ENCODE results near the gene UBE2D3. TPM values are rescaled to one million over a fixed set of nuclear protein-coding genes. Genes with fewer than 3 reads are reported as not detected.

UBE2D3 gene
- total RNA-seq, 1 experiment from 2014 or later = 351 TPM

- Mint-ChIP-seq H3K36me3 (no peaks in the 10 kb centered on the region), H3K4me1 (0 out of 2 replicates have a peak, but pooled peaks cover 3% of the 10 kb centered on the region), H3K27ac (no peak overlapping the region), H3K9me3 (no peaks in the 10 kb centered on the region), H3K4me3 (no peak overlapping the region), H3K27me3 (ENCODE audit: low read depth) (peaks cover 3% of the 10 kb centered on the region)
- CTCF ChIA-PET = no interaction called here
- DNase-seq (ENCODE audit: low spot score) = no peak
- POLR2A ChIA-PET = no interaction called here
- TF ChIP-seq, protein P1, sequence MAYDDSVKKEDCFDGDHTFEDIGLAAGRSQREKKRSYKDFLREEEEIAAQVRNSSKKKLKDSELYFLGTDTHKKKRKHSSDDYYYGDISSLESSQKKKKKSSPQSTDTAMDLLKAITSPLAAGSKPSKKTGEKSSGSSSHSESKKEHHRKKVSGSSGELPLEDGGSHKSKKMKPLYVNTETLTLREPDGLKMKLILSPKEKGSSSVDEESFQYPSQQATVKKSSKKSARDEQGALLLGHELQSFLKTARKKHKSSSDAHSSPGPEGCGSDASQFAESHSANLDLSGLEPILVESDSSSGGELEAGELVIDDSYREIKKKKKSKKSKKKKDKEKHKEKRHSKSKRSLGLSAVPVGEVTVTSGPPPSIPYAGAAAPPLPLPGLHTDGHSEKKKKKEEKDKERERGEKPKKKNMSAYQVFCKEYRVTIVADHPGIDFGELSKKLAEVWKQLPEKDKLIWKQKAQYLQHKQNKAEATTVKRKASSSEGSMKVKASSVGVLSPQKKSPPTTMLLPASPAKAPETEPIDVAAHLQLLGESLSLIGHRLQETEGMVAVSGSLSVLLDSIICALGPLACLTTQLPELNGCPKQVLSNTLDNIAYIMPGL (CRISPR knock-in tag; IDR thresholded peaks at IDR 0.05) = no peak
- TF ChIP-seq, protein P2, sequence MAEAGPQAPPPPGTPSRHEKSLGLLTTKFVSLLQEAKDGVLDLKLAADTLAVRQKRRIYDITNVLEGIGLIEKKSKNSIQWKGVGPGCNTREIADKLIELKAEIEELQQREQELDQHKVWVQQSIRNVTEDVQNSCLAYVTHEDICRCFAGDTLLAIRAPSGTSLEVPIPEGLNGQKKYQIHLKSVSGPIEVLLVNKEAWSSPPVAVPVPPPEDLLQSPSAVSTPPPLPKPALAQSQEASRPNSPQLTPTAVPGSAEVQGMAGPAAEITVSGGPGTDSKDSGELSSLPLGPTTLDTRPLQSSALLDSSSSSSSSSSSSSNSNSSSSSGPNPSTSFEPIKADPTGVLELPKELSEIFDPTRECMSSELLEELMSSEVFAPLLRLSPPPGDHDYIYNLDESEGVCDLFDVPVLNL (CRISPR knock-in tag; IDR thresholded peaks at IDR 0.05; ENCODE audit: borderline replicate concordance, low read depth) = no peak
- TF ChIP-seq JUN (CRISPR knock-in tag; IDR thresholded peaks at IDR 0.05) (no peak), ZNF121 (CRISPR knock-in tag; IDR thresholded peaks at IDR 0.05) (no peak), NFE2L1 (CRISPR knock-in tag; IDR thresholded peaks at IDR 0.05) (no peak), GRHL2 (CRISPR knock-in tag; IDR thresholded peaks at IDR 0.05; ENCODE audit: insufficient replicate concordance, severe bottlenecking) (no peak), ZNF425 (CRISPR knock-in tag; conservative IDR thresholded peaks at IDR 0.05) (no peak), ERG (CRISPR knock-in tag; IDR thresholded peaks at IDR 0.05) (no peak)
- peak; percentile 34; the same call in 1 of the 2 replicates for ATAC-seq
These were observed 48.1 kb downstream of the UBE2D3 start for GRCh38 chr4:102779204-102779603.

DNA sequence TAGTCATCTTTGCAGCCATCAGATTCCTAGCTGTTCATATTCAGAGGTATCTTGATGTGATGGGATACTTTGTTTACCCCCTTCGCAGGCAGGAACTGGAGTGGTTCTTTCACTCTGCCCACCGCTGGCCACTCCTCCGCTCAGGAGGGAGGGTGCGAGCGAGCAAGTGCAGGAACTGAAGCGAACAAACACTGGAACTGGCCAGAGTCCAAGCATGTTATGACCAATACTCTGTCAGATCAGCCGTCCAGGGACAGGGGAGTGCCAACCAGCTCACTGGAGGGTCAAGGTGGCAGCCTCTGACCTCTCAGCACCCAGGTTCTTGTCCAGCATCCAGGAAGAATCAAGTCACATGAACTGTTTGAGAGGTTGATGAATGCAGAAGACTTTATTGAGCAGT, 48.6 kb downstream of the UBE2D3 start:
- DNase-seq (ENCODE audit: low spot score) (no peak), ATAC-seq (peak; percentile 32)
- CTCF ChIA-PET = no interaction called here
- Mint-ChIP-seq H3K27ac (no peak overlapping the region), H3K4me3 (no peak overlapping the region), H3K36me3 (no peaks in the 10 kb centered on the region), H3K4me1 (0 out of 2 replicates have a peak, but pooled peaks cover 3% of the 10 kb centered on the region), H3K9me3 (no peaks in the 10 kb centered on the region), H3K27me3 (ENCODE audit: low read depth) (peaks cover 3% of the 10 kb centered on the region)
- TF ChIP-seq CREM (CRISPR knock-in tag; IDR thresholded peaks at IDR 0.05) (no peak), GABPB1 (CRISPR knock-in tag; IDR thresholded peaks at IDR 0.05) (peak; percentile 30; the same call in 1 of the 2 replicates)
- POLR2A ChIA-PET = no interaction called here

DNA sequence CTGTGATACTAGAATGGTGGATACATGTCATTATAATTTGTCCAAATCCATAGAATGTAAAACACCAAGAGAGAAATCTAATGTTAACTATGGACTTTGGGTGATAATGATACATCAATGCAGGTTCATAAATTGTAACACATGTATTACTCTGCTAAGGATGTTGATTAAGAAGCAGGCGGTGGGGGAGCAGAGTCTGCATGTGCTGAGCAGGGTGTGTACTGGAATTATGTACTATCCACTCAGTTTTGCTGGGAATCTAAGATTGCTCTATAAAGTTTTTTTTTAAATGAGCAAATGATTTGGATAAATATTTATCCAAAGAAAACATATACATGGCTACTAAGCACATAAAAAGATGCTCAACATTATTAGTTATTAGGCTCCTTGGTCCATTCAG, 51.5 kb downstream of the UBE2D3 start:
- H3K36me3 Mint-ChIP-seq = no peaks in the 10 kb centered on the region

More for the DNA sequence above, 51.5 kb downstream of the UBE2D3 start:
- DNase-seq (ENCODE audit: low spot score) (no peak), ATAC-seq (no peak)
- POLR2A ChIA-PET = interaction anchor here (0.6 kb wide), 1 partner anchor 1442 kb away, joined by 6 read pairs; no protein-coding TSS in a partner anchor
- Mint-ChIP-seq H3K27ac (no peak overlapping the region), H3K4me1 (0 out of 2 replicates have a peak, but pooled peaks cover 3% of the 10 kb centered on the region), H3K9me3 (no peaks in the 10 kb centered on the region), H3K27me3 (ENCODE audit: low read depth) (peaks cover 3% of the 10 kb centered on the region; the same call in 1 of the 2 replicates), H3K4me3 (no peak overlapping the region)
- CTCF ChIA-PET = no interaction called here
- no peak for TF ChIP-seq IRF2 (CRISPR knock-in tag; IDR thresholded peaks at IDR 0.05; ENCODE audit: borderline replicate concordance, low read depth)
- TF ChIP-seq, protein P3, sequence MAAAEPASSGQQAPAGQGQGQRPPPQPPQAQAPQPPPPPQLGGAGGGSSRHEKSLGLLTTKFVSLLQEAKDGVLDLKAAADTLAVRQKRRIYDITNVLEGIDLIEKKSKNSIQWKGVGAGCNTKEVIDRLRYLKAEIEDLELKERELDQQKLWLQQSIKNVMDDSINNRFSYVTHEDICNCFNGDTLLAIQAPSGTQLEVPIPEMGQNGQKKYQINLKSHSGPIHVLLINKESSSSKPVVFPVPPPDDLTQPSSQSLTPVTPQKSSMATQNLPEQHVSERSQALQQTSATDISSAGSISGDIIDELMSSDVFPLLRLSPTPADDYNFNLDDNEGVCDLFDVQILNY (CRISPR knock-in tag; IDR thresholded peaks at IDR 0.05) = no peak
- no peak for TF ChIP-seq CBFB (CRISPR knock-in tag; IDR thresholded peaks at IDR 0.05; ENCODE audit: low read depth)
- TF ChIP-seq CREB1 (CRISPR knock-in tag; IDR thresholded peaks at IDR 0.05) = no peak
- TF ChIP-seq SOX15 (CRISPR knock-in tag; IDR thresholded peaks at IDR 0.05) = no peak
- TF ChIP-seq, protein P2 (CRISPR knock-in tag; IDR thresholded peaks at IDR 0.05; ENCODE audit: borderline replicate concordance, low read depth) = no peak
- no peak for TF ChIP-seq ATF2 (CRISPR knock-in tag; IDR thresholded peaks at IDR 0.05; ENCODE audit: borderline replicate concordance, low read depth)
- TF ChIP-seq NFE2L1 (CRISPR knock-in tag; IDR thresholded peaks at IDR 0.05) = no peak
- no peak for TF ChIP-seq KAT7 (CRISPR knock-in tag; IDR thresholded peaks at IDR 0.05; ENCODE audit: borderline replicate concordance)
- no peak for TF ChIP-seq ZNF219 (CRISPR knock-in tag; IDR thresholded peaks at IDR 0.05; ENCODE audit: borderline replicate concordance)
